PC-9 (cell line): ENCODE results near the gene ZNF346.

Experiments
- EZH2 ChIP-seq: fragments of 200-600 bp; sonication (generic); IDR thresholded peaks from 2 replicates; pipeline ENCODE4 v1.8.0; 2017; ENCODE audit warnings: antibody characterized with exemption, low read depth
- TF ChIP-seq, protein P1 (sequence below): fragments of 200-600 bp; sonication (generic); conservative IDR thresholded peaks from 2 replicates; pipeline ENCODE4 v1.6.1; 2017; ENCODE audit warnings: mixed run types, antibody characterized with exemption, mild to moderate bottlenecking, moderate library complexity

- TF ChIP-seq, protein P1, sequence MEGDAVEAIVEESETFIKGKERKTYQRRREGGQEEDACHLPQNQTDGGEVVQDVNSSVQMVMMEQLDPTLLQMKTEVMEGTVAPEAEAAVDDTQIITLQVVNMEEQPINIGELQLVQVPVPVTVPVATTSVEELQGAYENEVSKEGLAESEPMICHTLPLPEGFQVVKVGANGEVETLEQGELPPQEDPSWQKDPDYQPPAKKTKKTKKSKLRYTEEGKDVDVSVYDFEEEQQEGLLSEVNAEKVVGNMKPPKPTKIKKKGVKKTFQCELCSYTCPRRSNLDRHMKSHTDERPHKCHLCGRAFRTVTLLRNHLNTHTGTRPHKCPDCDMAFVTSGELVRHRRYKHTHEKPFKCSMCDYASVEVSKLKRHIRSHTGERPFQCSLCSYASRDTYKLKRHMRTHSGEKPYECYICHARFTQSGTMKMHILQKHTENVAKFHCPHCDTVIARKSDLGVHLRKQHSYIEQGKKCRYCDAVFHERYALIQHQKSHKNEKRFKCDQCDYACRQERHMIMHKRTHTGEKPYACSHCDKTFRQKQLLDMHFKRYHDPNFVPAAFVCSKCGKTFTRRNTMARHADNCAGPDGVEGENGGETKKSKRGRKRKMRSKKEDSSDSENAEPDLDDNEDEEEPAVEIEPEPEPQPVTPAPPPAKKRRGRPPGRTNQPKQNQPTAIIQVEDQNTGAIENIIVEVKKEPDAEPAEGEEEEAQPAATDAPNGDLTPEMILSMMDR = no peak
- no peak for TF ChIP-seq EZH2
Measured at GRCh38 chr5:177093803-177094202, 71.3 kb downstream of the ZNF346 start.
